NAMALWA (cell line): ENCODE results near the gene CDR2L.
A peak's percentile ranks its signal among the peaks of the same experiment; 100 is the strongest.
"Not testable (repeated sequence)": the region's sequence is repeated elsewhere in the genome, so short reads cannot be mapped to it uniquely, and the experiment has no call there.

Experiments
- DNase-seq: peaks from one replicate; pipeline ENCODE4 v3.0.0-alpha.2; 2015; ENCODE audit warnings: low spot score

Gene CDR2L

DNA sequence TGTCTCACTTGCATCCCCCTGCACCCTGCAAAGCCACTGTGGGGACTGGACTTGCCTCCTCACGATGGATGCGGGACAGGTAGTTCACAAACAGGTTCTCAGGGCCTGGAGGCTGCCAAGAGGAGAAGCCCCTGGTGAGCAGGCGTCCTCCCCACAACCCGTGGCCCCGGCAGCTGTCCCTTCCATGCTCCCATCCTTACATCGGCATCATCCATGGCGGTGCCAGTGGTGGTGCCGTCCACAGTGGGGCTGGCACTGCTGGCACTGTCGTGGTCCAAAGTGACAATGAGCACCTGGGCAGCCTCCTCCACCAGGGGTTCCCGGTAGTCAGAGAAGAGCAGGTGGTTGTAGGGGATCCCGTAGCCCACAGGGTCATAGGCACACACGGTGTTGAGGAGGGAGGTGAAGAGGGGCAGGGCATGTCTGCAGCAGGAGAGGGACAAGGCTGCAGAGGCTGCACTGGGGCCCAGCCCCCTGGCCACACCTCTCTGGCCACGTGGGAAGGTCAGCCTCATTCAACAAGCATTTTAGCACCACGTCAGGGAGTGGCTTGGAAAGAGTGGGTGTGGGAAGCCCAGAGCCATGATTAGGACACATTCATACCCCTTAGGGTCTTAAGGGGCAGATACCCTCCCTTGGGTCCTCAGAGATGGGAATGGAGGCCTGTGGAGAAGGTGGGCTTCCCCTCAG lies 27.5 kb upstream of the CDR2L start:
- no peak for DNase-seq

DNA sequence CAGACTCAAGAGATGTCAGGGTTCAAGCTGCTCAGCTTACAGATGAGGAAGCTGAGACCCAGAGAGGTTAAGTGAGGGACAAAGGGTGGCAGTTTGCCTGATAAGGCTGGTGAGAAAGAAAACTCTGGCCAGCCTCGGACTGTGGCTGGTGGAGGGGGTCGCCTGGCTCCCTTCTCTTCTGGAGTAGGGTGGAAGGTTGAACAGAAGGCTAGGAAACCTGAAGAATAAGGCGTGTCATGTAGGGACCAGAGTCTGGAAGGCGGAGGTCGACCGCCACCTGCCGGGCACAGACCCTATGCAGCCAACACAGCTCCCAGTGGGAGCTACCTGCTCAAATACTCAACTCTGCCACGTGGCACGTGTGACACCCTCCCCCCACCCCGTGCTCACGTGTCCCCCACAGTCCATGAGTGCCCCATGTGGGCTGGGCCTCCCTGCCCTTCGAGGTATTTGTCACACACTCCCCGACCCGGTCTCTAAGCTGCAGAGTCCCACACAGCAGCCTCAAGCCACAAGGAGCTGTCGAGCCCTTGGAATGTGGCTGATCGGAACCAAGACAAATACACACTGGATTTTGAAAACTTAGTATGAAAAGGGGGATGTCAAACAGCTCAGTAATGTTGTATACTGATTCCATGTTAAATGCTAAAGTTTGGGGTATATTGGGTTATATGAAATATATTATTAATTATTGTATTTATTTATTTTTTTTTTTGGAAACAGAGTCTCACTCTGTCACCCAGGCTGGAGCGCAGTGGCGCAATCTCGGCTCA lies 26.7 kb upstream of the CDR2L start:
- DNase-seq: peak; percentile 87

DNA sequence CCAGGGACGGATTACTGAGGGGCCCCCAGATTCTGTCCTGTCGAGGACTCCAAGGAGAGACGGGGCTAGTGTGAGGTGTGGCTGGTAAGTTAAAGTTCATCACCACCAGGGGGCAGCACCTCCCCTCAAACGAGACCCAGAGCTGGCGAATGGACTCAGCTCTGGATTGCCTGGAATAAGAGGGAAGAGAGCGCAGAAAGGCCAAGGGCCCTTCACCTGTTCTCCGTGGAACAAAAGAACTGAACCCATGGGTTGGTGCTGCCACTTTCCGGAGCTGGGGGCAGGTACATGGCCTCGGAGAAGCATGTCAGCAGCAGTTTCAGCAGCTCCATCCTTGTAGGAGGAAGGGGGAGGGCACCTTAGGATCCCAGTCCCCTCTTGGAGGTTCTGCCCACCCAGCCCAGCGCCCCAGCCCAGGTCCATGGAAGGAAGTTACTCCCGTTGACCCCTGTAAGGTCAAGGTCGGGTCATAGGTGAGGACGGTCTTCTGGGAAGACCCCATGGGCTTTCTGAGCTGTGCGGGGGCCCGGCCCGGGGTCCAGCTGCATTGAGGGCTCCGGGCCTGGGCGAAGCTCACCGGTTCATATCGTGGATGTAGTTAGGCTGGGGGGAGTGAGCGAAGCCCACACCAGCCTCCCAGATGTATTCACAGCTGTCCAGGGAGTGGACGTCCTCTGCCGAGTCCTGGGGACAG lies 25.6 kb upstream of the CDR2L start:
- DNase-seq: peak; percentile 84

DNA sequence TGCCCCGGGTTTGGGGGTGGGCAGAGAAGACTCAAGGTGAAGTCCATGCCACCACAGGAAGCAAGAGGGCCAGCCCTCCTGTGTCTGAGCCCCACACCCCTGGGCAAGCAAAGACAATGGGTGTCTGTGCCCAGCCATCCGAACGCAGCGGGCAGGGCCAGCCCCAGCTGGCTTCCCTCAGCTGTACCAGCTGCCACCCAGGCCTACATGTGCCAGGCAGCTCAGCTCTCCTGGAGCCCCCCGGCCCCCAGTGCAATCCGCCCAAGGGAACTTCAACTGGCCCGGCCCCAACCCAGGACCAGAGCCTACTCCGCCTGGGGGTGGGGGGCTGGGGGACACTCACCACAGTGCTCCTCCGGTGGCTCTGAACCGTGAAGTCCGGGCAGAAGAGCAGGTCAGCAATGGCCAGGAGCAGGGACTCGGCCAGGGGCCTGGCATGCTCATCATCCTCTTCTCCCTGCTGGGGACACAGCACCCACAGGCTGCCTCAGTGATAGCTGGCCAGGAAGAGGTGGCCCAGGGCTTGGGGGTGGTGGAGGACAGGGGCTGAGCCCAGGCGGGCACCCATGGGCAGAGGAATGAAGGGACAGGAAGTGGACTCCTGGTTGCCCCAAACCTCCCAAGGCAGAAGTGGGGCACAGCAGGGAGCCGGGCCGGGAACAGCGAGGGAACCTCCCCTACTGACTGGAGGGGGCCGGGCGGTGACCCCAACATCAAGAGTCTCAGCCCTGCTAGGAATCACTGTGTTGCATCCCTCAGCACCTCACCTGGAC lies 24.6 kb upstream of the CDR2L start:
- DNase-seq: no peak

- DNase-seq: no peak
These were observed 23.8 kb upstream of the CDR2L start for GRCh38 chr17:74963656-74964055.

DNA sequence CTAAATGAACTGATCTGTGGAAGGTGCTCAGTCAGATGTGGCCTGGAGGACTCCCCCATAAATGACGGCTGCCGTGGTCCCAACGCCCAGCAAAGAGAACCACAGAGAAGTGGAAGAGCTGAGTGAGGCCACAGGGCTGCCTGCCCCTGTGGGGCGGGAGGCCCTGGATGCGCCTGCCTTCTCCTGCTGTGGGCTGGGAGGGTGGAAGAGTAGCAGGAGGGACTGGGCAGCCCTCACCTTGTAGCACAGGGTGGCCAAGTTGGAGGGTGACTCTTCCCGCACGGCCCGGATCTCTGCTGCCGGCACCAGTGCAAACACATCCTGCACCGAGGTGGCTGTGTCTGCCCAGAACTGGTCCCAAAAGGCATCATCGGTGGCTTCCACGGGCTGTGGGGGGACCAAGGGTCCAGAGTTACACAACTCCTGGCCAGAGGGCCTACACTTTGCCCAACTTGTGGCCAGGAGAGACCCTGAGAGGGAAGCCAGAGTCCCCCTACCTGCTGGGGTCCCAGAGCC lies 23.1 kb upstream of the CDR2L start:
- DNase-seq: no peak

GRCh38 chr17:74964988-74965622 lies 22.3 kb upstream of the CDR2L start:
- DNase-seq: no peak

DNA sequence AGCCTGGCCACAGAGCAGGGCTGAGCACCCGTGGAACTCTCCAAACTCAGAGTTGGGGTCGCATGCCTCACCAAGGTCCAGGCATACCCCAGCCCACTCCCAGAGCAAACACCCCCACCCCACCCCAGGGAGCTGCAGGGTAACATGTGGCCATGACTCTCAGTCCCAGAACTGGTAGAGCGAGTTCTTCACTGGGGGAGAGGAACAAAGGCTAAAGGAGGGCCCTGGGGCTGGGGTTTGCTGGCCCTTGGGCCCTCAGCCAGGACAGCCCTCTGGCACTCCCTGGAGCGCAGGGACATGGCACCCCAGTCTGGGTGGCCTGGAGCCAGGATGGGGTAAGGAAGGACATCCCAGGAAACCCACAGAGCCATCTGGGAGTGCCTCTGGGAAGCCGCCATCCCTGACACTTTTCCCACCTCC lies 19.1 kb upstream of the CDR2L start:
- no peak for DNase-seq

DNA sequence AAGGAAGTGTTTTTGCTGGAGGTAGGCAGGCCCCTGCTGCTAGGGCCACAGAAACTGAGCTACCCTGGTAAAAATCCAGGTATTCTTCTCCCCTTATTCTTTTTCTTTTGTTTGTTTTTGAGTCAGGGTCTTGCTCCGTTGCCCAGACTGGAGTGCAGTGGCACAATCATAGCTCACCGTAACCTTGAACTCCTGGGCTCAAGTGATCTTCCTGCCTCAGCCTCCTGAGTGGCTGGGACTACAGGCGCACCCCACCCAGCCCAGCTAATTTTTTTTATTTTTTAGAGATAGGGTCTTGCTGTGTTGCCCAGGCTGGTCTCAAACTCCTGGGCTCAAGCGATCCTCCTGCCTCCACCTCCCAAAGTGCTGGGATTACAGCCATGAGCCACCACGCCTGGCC lies 17.9 kb upstream of the CDR2L start:
- DNase-seq: not testable (repeated sequence)

GRCh38 chr17:74970395-74970794 lies 17.0 kb upstream of the CDR2L start:
- DNase-seq: no peak

- DNase-seq: no peak
These were observed 16.2 kb upstream of the CDR2L start for GRCh38 chr17:74971069-74971841.

DNA sequence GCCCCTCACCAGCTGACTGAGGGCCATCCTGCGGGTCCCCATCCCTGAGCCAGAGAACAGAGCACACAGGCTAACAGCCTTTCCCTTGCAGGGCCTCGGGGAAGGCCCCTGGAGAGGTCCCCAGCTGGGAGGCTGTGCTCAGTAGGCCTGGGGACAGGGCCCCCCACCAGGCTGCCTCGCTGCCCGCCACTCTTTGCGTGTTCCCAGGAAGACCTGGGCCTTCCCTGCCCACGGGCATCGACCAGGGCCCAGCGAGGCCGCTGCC lies 15.7 kb upstream of the CDR2L start:
- DNase-seq: no peak

- peak; percentile 76 for DNase-seq
These were observed 15.1 kb upstream of the CDR2L start, which contains the start of gene HID1 for GRCh38 chr17:74972107-74972972. HID1 (minus strand) TSS chr17:74972759; CDS start chr17:74972656, 103 bp downstream.

DNA sequence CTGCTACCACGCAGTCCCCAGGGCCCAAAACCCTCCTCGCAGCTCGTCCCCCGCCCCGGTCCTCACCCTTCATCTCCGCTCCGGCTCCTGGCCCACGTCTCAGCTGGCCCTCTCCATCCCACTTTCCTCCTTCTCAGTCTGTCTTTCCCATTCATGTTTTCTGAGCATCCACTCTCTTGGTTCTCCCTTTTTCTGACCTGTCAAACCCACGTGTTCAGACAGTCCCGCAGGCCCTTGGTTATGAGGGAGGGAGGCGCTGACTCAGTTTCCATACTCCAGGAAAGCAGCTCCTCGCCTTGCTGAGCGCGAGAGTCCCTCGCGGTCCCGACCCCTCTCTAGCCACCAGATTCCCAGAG lies 14.5 kb upstream of the CDR2L start:
- no peak for DNase-seq

DNA sequence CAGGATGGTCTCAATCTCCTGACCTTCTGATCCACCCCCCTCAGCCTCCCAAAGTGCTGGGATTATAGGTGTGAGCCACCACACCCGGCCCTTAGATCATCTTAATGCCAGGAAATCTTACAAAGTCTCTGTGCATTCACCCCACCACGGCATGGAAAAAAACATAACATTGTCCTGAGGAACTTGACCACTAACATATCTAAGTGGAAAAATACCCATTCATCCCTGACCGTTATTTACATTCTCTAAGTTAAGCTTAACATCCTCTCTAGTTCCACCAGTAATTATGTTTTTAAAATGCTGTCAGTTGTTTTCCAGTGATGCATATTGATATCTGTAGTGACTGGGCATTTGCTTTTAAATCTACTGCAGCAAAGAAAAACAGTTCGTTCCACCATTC lies 11.5 kb upstream of the CDR2L start:
- DNase-seq: no peak

DNA sequence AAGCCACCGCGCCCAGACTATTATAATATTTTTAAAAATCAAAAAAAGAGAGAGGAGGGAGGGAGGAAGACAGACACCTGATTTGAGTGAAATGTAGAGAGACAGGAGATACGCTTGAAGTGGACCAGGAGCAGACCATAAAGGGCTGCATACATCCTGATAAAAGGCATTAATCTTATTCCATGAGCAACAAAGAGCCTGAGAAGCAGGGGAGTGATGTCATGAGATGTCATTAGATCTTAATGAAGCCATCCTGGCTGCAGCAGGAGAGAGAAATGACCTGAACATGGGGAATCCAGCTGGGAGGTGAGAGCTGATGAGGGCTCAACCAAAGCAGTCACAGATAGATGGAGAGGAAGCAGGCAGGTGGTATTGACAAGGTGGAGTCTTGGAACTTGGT lies 9.6 kb upstream of the CDR2L start:
- DNase-seq: no peak

DNA sequence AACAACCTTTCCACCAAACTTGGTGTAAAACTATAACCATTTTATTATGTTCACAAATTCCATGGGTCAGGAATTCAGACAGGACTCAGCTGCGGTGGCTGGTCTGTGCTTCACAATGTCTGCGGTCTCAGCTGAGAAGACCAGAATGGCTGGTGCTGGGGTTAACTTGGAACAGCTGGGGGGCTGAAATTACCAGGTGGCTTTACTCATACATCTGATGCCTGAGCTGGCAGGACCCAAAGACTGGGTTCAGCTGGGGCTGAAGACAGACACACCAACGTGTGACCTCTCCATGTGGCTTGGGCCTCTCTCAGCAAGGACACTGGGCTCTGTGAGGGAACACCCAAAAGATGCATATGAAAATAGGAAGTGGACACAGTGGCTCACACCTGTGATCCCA lies 9.2 kb upstream of the CDR2L start:
- DNase-seq: no peak

- no peak for DNase-seq
These were observed 7.9 kb upstream of the CDR2L start for GRCh38 chr17:74979408-74980146.

GRCh38 chr17:74981318-74981978 lies 6.0 kb upstream of the CDR2L start:
- DNase-seq: no peak
